Measurements from ENCODE around the gene MCF2L2. TPM values are rescaled to one million over a fixed set of nuclear protein-coding genes. Genes with fewer than 3 reads are reported as not detected.

MCF2L2 gene
- total RNA-seq, 1 donor from 2014 or later, result 2.0 TPM

- H3K36me3 ChIP-seq, result no peaks in the 10 kb centered on the region
- peaks cover 20% of the 10 kb centered on the region for H3K4me1 ChIP-seq
- H3K9me3 ChIP-seq, result no peaks in the 10 kb centered on the region
- peak within 1 kb of the TSS; percentile 69 to 94 for H3K4me3 ChIP-seq
- intact Hi-C loops (cut with DNase I), result no loop called here
- H3K27me3 ChIP-seq, result no peaks in the 10 kb centered on the region
- TF ChIP-seq POLR2AphosphoS5 (IDR thresholded peaks at IDR 0.05; ENCODE audit: insufficient read depth in 1 of 2, low read depth in 1 of 2), result peak in 1 of 2 donors; percentile 43
- no peak for TF ChIP-seq POLR2A (IDR thresholded peaks at IDR 0.05)
- TF ChIP-seq CTCF (IDR thresholded peaks at IDR 0.05), result no peak
- peak within 1 kb of the TSS; percentile 97 for H3K27ac ChIP-seq
- DNase-seq (ENCODE audit: extremely low spot score in 2 of 2), result no peak
Observed at GRCh38 chr3:183252973-183253527, 175.4 kb downstream of the MCF2L2 start, which contains the start of gene B3GNT5. TSS of gene B3GNT5 (plus strand) at chr3:183253253. CDS start at chr3:183269799, 16,546 bp downstream.

DNA sequence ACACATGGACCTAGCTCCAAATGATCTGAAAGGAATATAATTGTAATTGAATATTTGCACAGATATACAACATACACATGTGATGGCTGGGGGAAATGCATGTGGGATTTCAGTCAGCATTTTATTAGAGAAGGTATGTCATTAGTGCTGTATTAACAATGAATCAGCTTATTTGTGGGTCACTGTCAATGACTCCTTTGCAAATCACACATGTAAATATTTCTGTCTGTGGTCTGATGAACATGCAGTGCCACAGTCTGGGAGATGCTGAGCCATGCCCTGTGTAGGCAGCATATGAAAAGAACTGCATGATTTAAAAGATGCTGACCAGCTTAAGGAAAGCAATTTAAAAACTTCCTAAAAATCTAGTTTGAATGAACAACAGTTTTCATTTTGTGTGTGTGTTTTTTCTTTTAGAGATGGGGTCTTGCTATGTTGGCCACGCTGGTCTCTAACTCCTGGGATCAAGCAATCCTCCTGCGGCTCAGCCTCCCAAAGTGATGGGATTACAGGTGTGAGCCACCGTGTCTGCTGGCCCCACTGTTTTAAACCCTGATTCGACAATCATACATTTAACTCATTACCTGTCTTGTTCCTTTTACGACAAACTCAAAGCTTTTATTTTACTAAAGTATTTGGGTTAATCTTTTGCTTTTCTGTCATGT is 176.2 kb downstream of the MCF2L2 start:
- H3K4me1 ChIP-seq, result peaks cover 20% of the 10 kb centered on the region
- no peaks in the 10 kb centered on the region for H3K36me3 ChIP-seq
- peak overlapping the region; percentile 97 for H3K27ac ChIP-seq
- no peak for DNase-seq (ENCODE audit: extremely low spot score in 2 of 2)
- no peaks in the 10 kb centered on the region for H3K9me3 ChIP-seq
- no peaks in the 10 kb centered on the region for H3K27me3 ChIP-seq
- intact Hi-C loops (cut with DNase I), result no loop called here
- peak overlapping the region in 1 of 2 donors; percentile 69 for H3K4me3 ChIP-seq
- TF ChIP-seq CTCF (IDR thresholded peaks at IDR 0.05) (no peak), POLR2AphosphoS5 (IDR thresholded peaks at IDR 0.05; ENCODE audit: insufficient read depth in 1 of 2, low read depth in 1 of 2) (no peak), POLR2A (IDR thresholded peaks at IDR 0.05) (no peak)

DNA sequence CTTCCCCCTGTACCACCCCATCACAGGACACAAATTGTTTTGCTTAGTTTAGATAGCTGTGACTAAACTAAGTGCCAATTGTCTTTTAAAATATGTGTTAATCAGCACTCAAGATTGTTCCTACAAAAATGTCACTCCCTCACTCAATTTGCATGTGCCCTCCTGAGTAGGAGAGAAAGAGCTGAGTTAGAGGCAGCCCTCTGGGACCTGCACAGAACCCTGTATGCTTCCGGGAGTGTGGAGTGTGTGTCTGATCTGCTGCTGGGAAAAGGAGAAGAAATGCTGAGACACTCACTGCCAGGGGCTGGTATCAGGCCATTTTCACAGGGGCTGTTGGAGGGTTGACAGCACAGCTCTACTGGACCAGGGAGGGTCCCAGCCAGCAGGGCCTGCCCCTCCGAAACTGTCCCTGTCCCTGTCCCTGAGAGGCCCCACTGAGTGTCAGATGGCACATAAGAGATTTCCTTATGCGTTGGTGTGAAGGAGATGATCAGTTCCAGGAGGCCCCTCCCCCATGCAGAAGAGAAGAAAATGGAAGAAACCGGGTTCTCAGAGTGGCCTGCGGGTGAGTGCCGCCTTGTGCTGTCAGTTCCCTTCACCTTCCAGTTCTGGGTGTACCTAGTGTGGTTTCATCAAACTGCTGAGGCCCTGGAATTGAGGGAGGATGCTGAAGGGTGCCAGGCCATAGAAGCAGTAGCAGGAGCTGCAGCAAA is 179.3 kb downstream of the MCF2L2 start:
- H3K27ac ChIP-seq, result no peak overlapping the region
- H3K9me3 ChIP-seq, result no peaks in the 10 kb centered on the region
- no peak for TF ChIP-seq CTCF (IDR thresholded peaks at IDR 0.05)
- TF ChIP-seq POLR2A (IDR thresholded peaks at IDR 0.05), result no peak
- no peak for TF ChIP-seq POLR2AphosphoS5 (IDR thresholded peaks at IDR 0.05; ENCODE audit: insufficient read depth in 1 of 2, low read depth in 1 of 2)
- H3K36me3 ChIP-seq, result no peaks in the 10 kb centered on the region
- no peak overlapping the region for H3K4me3 ChIP-seq
- peaks cover 7% of the 10 kb centered on the region for H3K4me1 ChIP-seq
- no peaks in the 10 kb centered on the region for H3K27me3 ChIP-seq
- intact Hi-C loops (cut with DNase I), result no loop called here
- no peak for DNase-seq (ENCODE audit: extremely low spot score in 2 of 2)

DNA sequence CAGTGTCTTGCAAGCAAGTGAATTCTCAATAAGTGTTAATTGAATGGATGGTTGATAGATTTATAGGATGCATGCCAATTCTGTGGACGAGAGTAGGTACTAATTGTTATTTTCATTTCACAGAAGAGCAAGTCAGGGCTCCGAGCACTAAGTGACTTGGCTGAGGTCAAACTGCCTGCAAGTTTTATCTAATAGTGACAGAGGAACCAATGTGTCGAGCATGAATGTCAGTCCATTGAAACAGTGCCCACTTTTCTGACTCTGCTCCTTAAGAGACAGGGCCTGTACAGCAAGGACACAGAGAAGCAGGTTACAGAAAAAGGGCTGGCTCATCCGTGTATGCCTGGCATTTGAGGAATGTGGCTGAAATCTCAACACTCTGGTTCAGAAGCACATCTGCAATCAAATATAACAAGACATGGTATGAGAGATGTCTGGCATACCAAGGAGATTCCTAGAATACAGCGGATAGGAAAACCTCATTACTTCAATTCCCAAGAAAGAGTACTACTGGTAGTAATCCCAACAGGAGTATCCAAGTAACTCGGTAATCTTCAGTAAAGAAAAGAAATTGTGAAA is 181.3 kb downstream of the MCF2L2 start:
- H3K4me3 ChIP-seq, result no peak overlapping the region
- no peak overlapping the region for H3K27ac ChIP-seq
- intact Hi-C loops (cut with DNase I), result no loop called here
- H3K36me3 ChIP-seq, result no peaks in the 10 kb centered on the region
- H3K27me3 ChIP-seq, result no peaks in the 10 kb centered on the region
- DNase-seq (ENCODE audit: extremely low spot score in 2 of 2), result no peak
- TF ChIP-seq POLR2AphosphoS5 (IDR thresholded peaks at IDR 0.05; ENCODE audit: insufficient read depth in 1 of 2, low read depth in 1 of 2) (no peak), CTCF (IDR thresholded peaks at IDR 0.05) (no peak), POLR2A (IDR thresholded peaks at IDR 0.05) (no peak)
- no peaks in the 10 kb centered on the region for H3K9me3 ChIP-seq
- no peaks in the 10 kb centered on the region for H3K4me1 ChIP-seq

Data from vagina (tissue), 2 donors.